NCI-H2081 treated with DMSO at 0.1 percent for 48 hours (cell line): Measurements from ENCODE around the gene OR6N1.

Experiments used
- DNase-seq: peaks from one replicate; lab custom pipeline; 2025; lab: John Stamatoyannopoulos, UW

Gene OR6N1, protein sequence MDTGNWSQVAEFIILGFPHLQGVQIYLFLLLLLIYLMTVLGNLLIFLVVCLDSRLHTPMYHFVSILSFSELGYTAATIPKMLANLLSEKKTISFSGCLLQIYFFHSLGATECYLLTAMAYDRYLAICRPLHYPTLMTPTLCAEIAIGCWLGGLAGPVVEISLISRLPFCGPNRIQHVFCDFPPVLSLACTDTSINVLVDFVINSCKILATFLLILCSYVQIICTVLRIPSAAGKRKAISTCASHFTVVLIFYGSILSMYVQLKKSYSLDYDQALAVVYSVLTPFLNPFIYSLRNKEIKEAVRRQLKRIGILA

GRCh38 chr1:158771950-158772866, at the start of gene OR6N1:
Gene OR6N1, minus strand, starts transcription at chr1:158772195. Its CDS starts 5,513 bp downstream, at chr1:158766682.
- no peak for DNase-seq

DNA sequence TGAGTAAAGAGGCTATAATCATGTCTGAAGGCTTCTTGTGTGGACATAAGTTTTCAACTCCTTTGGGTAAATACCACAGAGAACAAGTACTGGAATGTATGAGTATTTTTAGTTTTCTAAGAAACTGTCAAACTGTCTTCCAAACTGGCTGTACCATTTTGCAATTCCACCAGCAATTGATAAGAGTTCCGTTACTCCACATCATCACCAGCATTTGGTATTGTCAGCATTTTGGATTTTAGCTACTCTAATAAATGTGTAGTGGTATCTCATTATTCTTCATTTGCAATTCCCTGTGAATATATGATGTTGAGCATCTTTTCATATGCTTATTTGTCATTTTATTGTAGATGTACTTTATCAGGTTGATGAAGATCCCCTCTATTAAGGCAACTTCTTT, 49.7 kb upstream of the OR6N1 start:
- DNase-seq = no peak

DNA sequence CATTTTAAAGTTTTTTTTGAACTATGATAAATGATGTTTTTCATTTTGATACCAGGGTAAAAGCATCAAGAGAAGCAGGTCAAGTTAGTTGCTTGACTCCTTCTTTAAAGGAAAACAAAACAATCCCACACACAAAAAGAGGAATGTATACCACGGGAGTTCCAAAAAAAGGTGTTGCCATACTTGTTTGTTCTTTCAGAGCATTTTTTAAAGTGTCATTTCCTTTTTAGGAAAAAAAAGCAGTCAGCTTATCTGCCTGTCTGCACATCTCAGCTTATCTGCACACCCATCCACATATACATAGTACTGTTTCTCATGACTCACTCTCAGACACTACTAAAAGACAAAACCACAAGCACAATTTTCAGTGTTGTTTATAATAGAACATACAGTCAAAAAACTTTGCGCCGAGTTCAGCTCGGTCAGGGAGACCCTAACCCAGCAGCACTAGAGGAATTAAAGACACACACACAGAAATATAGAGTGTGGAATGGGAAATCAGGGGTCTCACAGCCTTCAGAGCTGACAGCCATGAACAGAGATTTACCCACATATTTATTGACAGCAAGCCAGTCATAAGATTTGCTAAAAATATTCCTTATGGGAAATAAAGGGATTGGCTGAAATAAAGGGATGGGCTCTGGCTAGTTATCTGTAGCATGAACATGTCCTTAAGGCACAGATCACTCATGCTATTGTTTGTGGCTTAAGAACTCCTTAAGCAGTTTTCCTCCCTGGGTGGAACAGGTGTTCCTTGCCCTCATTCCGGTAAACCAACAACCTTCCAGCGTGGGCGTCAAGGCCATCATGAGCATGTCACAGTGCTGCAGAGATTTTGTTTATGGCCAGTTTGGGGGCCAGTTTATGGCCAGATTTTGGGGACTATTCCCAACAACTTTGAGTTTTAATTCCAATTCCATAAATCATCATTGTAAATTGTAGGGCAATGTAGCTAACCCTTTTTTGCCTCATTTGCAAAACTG, 47.8 kb upstream of the OR6N1 start:
- DNase-seq = no peak

DNA sequence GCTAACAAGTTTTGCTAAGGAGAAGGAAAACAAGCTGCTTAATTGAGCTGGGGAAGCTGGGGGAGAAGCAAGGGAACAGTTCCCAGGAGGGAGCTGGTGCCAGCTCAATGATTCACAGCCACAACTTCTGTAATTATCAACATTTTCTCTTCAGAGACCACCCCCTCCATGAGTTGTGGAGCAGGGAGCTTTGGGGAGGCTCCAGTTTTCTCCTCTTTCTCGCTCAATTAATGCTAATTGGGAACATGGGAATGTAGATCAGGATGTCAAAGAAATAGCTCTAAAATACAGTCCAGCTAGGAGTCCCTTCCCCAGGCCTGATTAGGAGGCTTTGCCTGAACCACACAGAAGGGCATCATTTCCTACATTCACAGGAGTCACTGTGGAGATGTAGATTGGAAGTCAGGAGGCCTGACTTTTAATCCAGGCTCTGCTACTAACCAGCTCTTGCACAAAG, 47.0 kb upstream of the OR6N1 start:
- no peak for DNase-seq

- DNase-seq = no peak
Observed at GRCh38 chr1:158818560-158818959, 46.6 kb upstream of the OR6N1 start.

DNA sequence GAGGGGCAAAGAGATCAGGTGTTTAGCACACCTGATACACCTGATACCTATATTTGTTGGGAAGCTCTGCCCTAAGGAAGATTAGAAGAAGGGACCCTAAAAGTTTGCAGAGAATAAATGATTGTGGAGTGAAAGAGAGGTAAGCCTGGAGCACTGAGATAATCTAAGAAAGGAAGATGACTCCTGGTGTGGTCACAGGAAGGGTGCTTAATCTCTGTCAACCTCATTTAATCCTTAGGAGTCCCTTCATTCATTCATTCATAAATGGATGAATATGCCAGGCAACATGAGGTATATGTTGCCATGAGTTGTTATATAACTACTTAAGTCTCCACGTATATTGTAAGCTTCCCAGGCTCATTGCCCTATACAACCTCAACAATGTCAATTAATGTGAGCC, 43.0 kb upstream of the OR6N1 start:
- no peak for DNase-seq

GRCh38 chr1:158813164-158813563, 41.2 kb upstream of the OR6N1 start:
- no peak for DNase-seq

GRCh38 chr1:158812336-158812735, 40.3 kb upstream of the OR6N1 start:
- DNase-seq = no peak

- no peak for DNase-seq
Observed at GRCh38 chr1:158810311-158810710, 38.3 kb upstream of the OR6N1 start.

DNA sequence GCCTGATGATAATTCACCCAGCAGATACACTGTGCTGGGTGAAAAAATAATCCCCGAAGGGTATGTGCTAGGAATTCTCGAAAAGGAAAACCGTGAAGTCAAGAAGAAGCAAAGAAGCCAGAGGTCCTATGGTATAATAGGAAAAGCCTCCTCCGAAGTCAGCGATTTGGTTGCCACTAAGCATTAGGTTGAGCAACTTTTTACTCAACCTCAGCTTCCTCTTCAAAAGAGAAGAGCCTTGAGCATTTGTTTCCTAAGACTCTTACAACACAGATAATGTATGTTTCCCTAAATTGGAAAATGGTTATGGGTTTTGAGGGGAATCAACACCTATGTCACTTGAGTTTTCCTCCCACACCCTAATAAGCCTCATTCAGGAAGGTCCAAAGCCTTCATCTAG, 37.9 kb upstream of the OR6N1 start:
- DNase-seq = no peak

- DNase-seq = no peak
Observed at GRCh38 chr1:158809256-158809655, 37.3 kb upstream of the OR6N1 start.

DNA sequence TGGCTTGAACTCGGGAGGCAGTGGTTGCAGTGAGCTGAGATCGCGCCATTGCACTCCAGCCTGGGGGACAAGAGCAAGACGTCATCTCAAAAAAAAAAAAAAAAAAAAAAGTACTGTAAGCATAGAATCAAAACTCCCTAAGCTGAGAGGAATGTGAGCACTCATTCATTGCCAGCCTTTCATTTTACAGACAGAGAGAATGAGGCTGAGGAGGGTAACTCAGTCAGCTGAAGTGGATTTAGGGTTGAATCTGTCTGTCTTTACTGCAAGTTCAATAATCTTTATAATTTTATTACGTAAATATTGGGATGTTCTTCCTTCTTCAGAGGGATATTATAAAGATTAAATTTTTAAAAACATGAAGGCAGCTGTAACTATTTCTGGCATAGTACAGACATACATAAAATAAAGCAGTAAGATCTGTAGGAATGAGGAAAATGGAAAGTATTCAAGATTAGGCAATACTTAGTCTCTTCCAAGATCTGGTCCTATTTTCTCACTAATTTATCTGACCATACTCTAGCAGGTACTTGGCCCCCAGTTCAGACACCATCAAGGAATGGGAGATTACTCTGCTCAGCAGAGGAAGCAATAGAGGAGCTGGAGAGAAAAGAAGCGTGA, 35.0 kb upstream of the OR6N1 start:
- no peak for DNase-seq

DNA sequence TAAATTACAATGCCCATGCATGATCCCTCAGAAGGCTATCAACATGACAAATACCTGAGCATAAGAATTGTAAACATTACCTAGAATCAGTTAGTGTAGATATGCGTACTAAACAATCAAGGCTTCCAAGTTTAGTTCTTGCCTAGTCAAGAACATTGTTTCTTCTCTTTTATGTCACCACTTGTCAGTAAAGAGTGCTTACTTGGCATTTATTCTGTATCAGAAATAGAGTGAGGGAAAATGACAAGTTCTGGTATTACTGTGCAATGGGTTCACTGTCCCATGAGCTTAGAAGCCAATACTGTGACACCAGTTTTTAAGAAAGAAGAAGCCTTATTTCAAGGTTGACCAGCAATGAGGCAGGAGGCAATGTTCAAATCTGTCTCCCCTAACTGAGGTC, 31.7 kb upstream of the OR6N1 start:
- DNase-seq = no peak

DNA sequence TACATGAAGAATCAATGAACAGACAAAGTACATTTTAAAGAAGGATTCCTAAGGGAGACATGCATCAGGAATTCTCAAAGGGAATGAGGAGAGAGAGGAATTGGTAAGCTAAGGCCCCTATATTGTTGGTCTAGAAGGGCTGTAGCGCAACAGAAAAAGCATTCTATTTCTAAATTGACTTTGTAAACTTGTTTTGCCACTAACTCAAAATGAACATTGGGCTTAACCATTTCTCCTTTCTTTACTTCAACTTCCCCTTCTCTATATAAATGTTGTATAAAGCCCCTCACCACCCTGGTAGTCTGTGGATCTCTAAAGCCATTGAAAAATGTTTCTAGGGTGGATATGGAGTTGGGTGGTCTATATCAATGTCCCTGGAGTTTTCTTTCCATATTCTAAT, 29.4 kb upstream of the OR6N1 start:
- DNase-seq = no peak

- no peak for DNase-seq
Observed at GRCh38 chr1:158800526-158800925, 28.5 kb upstream of the OR6N1 start.

- DNase-seq = no peak
Observed at GRCh38 chr1:158799689-158800088, 27.7 kb upstream of the OR6N1 start.

GRCh38 chr1:158798531-158798930, 26.5 kb upstream of the OR6N1 start:
- DNase-seq = no peak

DNA sequence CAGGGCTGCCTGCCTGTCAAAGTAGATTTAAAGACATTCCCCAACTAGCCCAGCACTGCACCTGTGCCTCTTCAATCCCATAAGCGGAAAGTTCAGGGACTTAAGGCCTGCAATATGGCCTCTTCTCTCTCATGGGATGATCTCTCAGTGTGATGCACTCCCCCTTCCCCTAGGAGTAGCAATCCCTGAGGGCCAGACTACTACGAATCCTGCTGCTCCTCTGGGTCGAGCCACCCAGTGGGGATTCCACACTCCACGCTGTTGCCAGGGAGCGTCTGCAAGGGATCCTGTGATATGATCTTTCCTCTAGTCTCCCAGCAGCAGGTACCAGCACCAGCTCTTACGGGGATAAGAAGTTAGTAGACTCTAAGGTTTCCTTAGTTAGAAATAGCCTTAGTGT, 22.3 kb upstream of the OR6N1 start:
- DNase-seq = no peak

DNA sequence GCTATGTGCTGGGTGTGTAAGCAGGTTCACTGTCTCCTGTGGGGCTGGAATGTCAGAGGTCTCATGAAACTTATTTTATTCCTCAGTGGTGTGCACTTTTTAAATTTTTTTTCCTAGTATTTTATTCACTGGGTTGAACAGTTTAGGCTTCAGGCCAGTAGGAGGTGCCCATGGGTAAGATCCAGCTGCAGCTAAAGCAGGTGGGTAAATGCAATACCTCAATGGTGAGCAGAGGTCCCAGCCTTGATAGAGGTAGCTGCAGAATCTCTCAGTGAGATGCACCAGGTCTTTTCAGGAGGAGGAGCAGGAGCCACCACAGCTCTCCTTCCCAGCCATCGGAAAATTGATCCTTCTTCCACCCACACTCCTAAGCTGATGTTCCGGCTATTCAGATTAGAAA, 21.6 kb upstream of the OR6N1 start:
- DNase-seq = no peak

DNA sequence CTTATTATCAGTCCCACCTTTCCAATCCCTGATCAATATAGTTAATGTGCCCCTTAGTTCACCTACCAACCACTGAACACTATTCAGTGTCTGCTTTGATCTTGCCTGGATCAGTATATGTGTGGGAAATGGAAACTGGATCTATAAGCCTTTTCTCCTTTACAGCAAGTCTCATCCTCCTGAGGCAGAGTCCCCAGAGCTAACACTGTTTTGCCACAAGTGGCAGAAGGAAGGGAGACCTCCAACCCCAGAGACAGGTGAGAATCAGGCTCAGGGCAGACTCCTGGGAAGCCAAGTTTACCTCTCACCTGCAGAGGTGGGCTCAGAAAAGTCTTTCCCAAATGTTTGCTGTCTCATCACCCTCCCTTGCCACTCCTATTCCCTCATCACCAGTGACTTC, 9.1 kb upstream of the OR6N1 start, which contains the start of gene OR6N2:
OR6N2 (minus strand) TSS at position 101 of the 400 bp plus-strand sequence. CDS start 3,569 bp downstream, outside the sequence.
- no peak for DNase-seq

GRCh38 chr1:158754420-158754819, 17.6 kb downstream of the OR6N1 start, which contains the start of gene OR6K6:
Gene OR6K6, plus strand, starts transcription at chr1:158754720. Its CDS starts 168 bp downstream, at chr1:158754888.
- DNase-seq = no peak
